Measurements from ENCODE around the gene KIAA0040. TPM values are rescaled to one million over a fixed set of nuclear protein-coding genes. Genes with fewer than 3 reads are reported as not detected.

The KIAA0040 gene
- total and polyA plus RNA-seq, 10 of the 15 experiments (the other 5 are each of a cell fraction or from before 2014, with no cell fraction given): 7.6 to 47.7 (median 23.5) TPM

GRCh38 chr1:175124861-175125260, 67.7 kb downstream of the KIAA0040 start:
- Histone ChIP-seq H3K27me3 (replicated peaks in 1 of 2; ENCODE audit: control insufficient read depth in 2 of 2, insufficient read depth in 2 of 2, low read length in 1 of 2) (no peaks in the 10 kb centered on the region), H3K4me1 (ENCODE audit: control insufficient read depth, insufficient read depth, low read length) (no peaks in the 10 kb centered on the region), H3K79me2 (ENCODE audit: control insufficient read depth, insufficient read depth, low read length) (no peaks in the 10 kb centered on the region), H3K9ac (ENCODE audit: control insufficient read depth, insufficient read depth, low read length) (no peak overlapping the region), H3K36me3 (ENCODE audit: control insufficient read depth in 2 of 2, insufficient read depth in 2 of 2, low read length in 1 of 2) (no peaks in the 10 kb centered on the region), H3K27ac (ENCODE audit: control insufficient read depth, insufficient read depth) (no peak overlapping the region), H3K4me3 (no peak overlapping the region), H3K9me3 (replicated peaks; ENCODE audit: control insufficient read depth, insufficient read depth, low read length) (no peaks in the 10 kb centered on the region), H3K4me2 (ENCODE audit: control insufficient read depth, insufficient read depth) (no peak overlapping the region), H2AFZ (ENCODE audit: control insufficient read depth, low read depth, low read length) (no peak overlapping the region; the same call in 1 of the 2 replicates), H4K20me1 (ENCODE audit: control insufficient read depth, insufficient read depth) (no peaks in the 10 kb centered on the region)
- ATAC-seq (no peak), FAIRE-seq (no peak), DNase-seq (ENCODE audit: low read depth, low spot score) (no peak)
- no TSS peak for BruUV-seq (replicated peaks)
- intact Hi-C loops (cut with micrococcal nuclease; ENCODE audit: unreplicated experiment) (loop anchor here (1.0 to 10.0 kb wide), 3 partner anchors 96 to 353 kb away; no protein-coding TSS in a partner anchor), in situ Hi-C loops (cut with MboI) (loop anchor here (5.0 kb wide), 1 partner anchor 353 kb away; no protein-coding TSS in a partner anchor)
- 50% methylated on average over 1 of the region's 1 CpG for WGBS (ENCODE audit: insufficient coverage, insufficient replicate concordance, low lambda C conversion rate, missing lambda C conversion rate)
- CTCF ChIA-PET: interaction anchor here (0.6 to 4.8 kb wide), 32 partner anchors 10 to 382 kb away, joined by 3 to 199 read pairs (median 4); partner anchors contain the start of gene MRPS14
- SMC1A ChIA-PET (ENCODE audit: uncharacterized antibody, unreplicated experiment): interaction anchor here (0.6 to 3.3 kb wide), 32 partner anchors 9 to 360 kb away, joined by 3 to 56 read pairs (median 4); partner anchors contain the start of genes CACYBP and MRPS14
- TF ChIP-seq BHLHE40 (IDR thresholded peaks at IDR 0.05; ENCODE audit: borderline replicate concordance in 1 of 2, low read depth in 2 of 2, low read length in 1 of 2) (no peak), MLLT1 (IDR thresholded peaks at IDR 0.05) (no peak)
- RAD21 ChIA-PET (ENCODE audit: unreplicated experiment): interaction anchor here (0.7 to 6.5 kb wide), 29 partner anchors 8 to 861 kb away, joined by 3 to 96 read pairs (median 4); partner anchors contain the start of genes CACYBP, MRPS14 and TNN
- POLR2A ChIA-PET: interaction anchor here (0.7 to 1.3 kb wide), 2 partner anchors 94 to 443 kb away, joined by 3 to 4 read pairs; no protein-coding TSS in a partner anchor

GRCh38 chr1:175120511-175120910, 72.1 kb downstream of the KIAA0040 start:
- Histone ChIP-seq H3K4me2 (ENCODE audit: control insufficient read depth, insufficient read depth) (no peak overlapping the region), H4K20me1 (ENCODE audit: control insufficient read depth, insufficient read depth) (no peaks in the 10 kb centered on the region), H3K36me3 (ENCODE audit: control insufficient read depth in 2 of 2, insufficient read depth in 2 of 2, low read length in 1 of 2) (no peaks in the 10 kb centered on the region), H3K4me3 (no peak overlapping the region), H3K4me1 (ENCODE audit: control insufficient read depth, insufficient read depth, low read length) (no peaks in the 10 kb centered on the region; the same call in 1 of the 2 replicates), H3K9me3 (replicated peaks; ENCODE audit: control insufficient read depth, insufficient read depth, low read length) (no peaks in the 10 kb centered on the region), H3K27me3 (replicated peaks in 1 of 2; ENCODE audit: control insufficient read depth in 2 of 2, insufficient read depth in 2 of 2, low read length in 1 of 2) (no peaks in the 10 kb centered on the region), H3K9ac (ENCODE audit: control insufficient read depth, insufficient read depth, low read length) (no peak overlapping the region), H3K79me2 (ENCODE audit: control insufficient read depth, insufficient read depth, low read length) (no peaks in the 10 kb centered on the region), H3K27ac (ENCODE audit: control insufficient read depth, insufficient read depth) (no peak overlapping the region), H2AFZ (ENCODE audit: control insufficient read depth, low read depth, low read length) (no peak overlapping the region)
- no TSS peak for BruUV-seq (replicated peaks)
- 95% methylated on average over 1 of the region's 1 CpG for WGBS (ENCODE audit: insufficient coverage, insufficient replicate concordance, low lambda C conversion rate, missing lambda C conversion rate)
- in situ Hi-C loops (cut with MboI) (no loop called here), intact Hi-C loops (cut with micrococcal nuclease; ENCODE audit: unreplicated experiment) (loop anchor here (10.0 kb wide), 1 partner anchor 236 kb away; no protein-coding TSS in a partner anchor)
- ATAC-seq (no peak), DNase-seq (ENCODE audit: low read depth, low spot score) (no peak), FAIRE-seq (no peak)
- POLR2A ChIA-PET: no interaction called here
- RAD21 ChIA-PET (ENCODE audit: unreplicated experiment): interaction anchor here (0.5 kb wide), 1 partner anchor 965 kb away, joined by 3 read pairs; no protein-coding TSS in a partner anchor
- CTCF ChIA-PET: interaction anchor here (1.2 kb wide), 2 partner anchors 21 to 26 kb away, joined by 3 to 4 read pairs; no protein-coding TSS in a partner anchor
- SMC1A ChIA-PET (ENCODE audit: uncharacterized antibody, unreplicated experiment): interaction anchor here (1.1 to 1.3 kb wide), 2 partner anchors 8 to 91 kb away, joined by 3 to 4 read pairs; no protein-coding TSS in a partner anchor
- TF ChIP-seq BHLHE40 (IDR thresholded peaks at IDR 0.05; ENCODE audit: borderline replicate concordance in 1 of 2, low read depth in 2 of 2, low read length in 1 of 2): no peak
- no peak for TF ChIP-seq POU2F2 (IDR thresholded peaks at IDR 0.05; ENCODE audit: borderline replicate concordance, low read depth, low read length)
- no peak for TF ChIP-seq PAX5 (IDR thresholded peaks at IDR 0.05; ENCODE audit: borderline replicate concordance, low read depth, low read length)
- no peak for TF ChIP-seq RELB (IDR thresholded peaks at IDR 0.05; ENCODE audit: low read depth)
- no peak for TF ChIP-seq ATF7 (IDR thresholded peaks at IDR 0.05; ENCODE audit: low read depth)
- TF ChIP-seq CREB1 (IDR thresholded peaks at IDR 0.05; ENCODE audit: low read depth): no peak
- TF ChIP-seq SMAD1 (IDR thresholded peaks at IDR 0.05; ENCODE audit: low read depth, partially characterized antibody): no peak
- no peak for TF ChIP-seq MLLT1 (IDR thresholded peaks at IDR 0.05)
- TF ChIP-seq ZNF217 (IDR thresholded peaks at IDR 0.05): no peak
- no peak for TF ChIP-seq NFYB (IDR thresholded peaks at IDR 0.05; ENCODE audit: insufficient read depth, low read depth, low read length)
